PC-3 (cell line): Measurements from ENCODE around the gene HOXD12.

Experiments
- CTCF ChIP-seq: fragments of 300-600 bp; sonication (generic); conservative IDR thresholded peaks from 2 replicates; pipeline ENCODE4 v1.5.1; 2017; ENCODE audit warnings: antibody characterized with exemption, low read depth, mild to moderate bottlenecking, low read length
- EZH2 ChIP-seq: fragments of 300-600 bp; sonication (generic); IDR thresholded peaks from one replicate; pipeline ENCODE4 v1.6.1; 2017; ENCODE audit warnings: antibody characterized with exemption, mild to moderate bottlenecking, low read length; ENCODE audit not compliant: unreplicated experiment
- EZH2phosphoT487 ChIP-seq: fragments of 300-600 bp; sonication (generic); IDR thresholded peaks from 2 replicates; pipeline ENCODE4 v1.6.1; 2018; ENCODE audit warnings: mild to moderate bottlenecking, antibody characterized with exemption, low read length, borderline replicate concordance

GRCh38 chr2:176084611-176085119 is 14.9 kb upstream of the HOXD12 start:
- TF ChIP-seq CTCF (no peak), EZH2 (no peak), EZH2phosphoT487 (no peak)
